ENCODE results near the gene GRM5. TPM values are rescaled to one million over a fixed set of nuclear protein-coding genes. Genes with fewer than 3 reads are reported as not detected.
A peak's percentile ranks its signal among the peaks of the same experiment; 100 is the strongest.

Gene GRM5
- total RNA-seq, 1 experiment from 2014 or later, result 0.04 TPM

- Histone ChIP-seq H3K27ac (no peak overlapping the region), H3K4me3 (no peak overlapping the region), H3K4me1 (no peaks in the 10 kb centered on the region), H3K36me3 (no peaks in the 10 kb centered on the region), H3K27me3 (no peaks in the 10 kb centered on the region), H3K9me3 (replicated peaks) (no peaks in the 10 kb centered on the region)
- no peak for DNase-seq
Measured at GRCh38 chr11:88522624-88523385, 543.0 kb downstream of the GRM5 start.

DNA sequence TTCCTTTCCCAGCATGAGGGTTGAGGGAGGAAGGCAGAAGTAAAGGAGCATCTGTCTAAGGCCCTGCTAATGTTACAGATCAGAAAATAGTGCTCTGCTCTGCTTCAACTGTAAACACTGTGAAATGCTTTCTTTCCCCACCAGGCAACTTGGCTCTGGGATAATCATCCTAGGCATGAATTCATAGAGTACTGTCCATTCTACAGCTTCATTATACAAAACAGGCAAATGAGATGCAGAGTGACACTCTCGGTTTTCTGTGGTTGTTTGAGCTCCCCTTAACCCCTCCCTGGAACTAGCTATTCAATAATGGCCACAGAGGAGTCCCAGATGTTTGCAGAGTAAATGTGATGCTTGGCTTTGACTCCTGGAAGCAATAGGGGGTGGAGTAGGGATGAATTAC is 544.0 kb downstream of the GRM5 start:
- Histone ChIP-seq H3K36me3 (no peaks in the 10 kb centered on the region), H3K4me3 (no peak overlapping the region), H3K27me3 (no peaks in the 10 kb centered on the region), H3K27ac (no peak overlapping the region), H3K4me1 (no peaks in the 10 kb centered on the region), H3K9me3 (replicated peaks) (no peaks in the 10 kb centered on the region)
- no peak for DNase-seq

GRCh38 chr11:88521399-88521798 is 544.4 kb downstream of the GRM5 start:
- H3K4me3 ChIP-seq, result no peak overlapping the region
- no peak overlapping the region for H3K27ac ChIP-seq
- no peaks in the 10 kb centered on the region for H3K36me3 ChIP-seq
- DNase-seq, result no peak
- H3K4me1 ChIP-seq, result no peaks in the 10 kb centered on the region
- no peaks in the 10 kb centered on the region for H3K9me3 ChIP-seq (replicated peaks)
- H3K27me3 ChIP-seq, result no peaks in the 10 kb centered on the region

GRCh38 chr11:88520391-88520790 is 545.4 kb downstream of the GRM5 start:
- H3K36me3 ChIP-seq, result no peaks in the 10 kb centered on the region
- H3K9me3 ChIP-seq (replicated peaks), result no peaks in the 10 kb centered on the region
- DNase-seq, result no peak
- no peak overlapping the region for H3K4me3 ChIP-seq
- no peak overlapping the region for H3K27ac ChIP-seq
- no peaks in the 10 kb centered on the region for H3K27me3 ChIP-seq
- H3K4me1 ChIP-seq, result no peaks in the 10 kb centered on the region

DNA sequence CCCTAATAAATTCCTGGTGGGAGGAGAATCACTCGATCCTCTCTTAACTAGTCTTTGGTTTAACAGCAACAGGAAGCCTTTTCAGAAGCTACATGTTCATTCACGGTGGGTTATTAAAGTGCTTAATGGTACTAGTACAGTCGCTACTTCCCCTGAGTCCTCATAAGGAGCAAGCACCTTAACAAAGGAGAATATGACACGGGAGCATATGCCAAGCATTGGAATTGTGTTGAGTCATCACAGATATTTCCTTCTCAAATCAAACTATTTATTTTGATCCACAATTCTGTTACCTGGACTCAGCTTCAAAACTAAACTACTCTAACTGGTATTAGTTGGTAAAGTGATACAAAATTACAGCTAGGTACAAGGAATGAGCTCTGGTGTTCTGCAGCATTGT is 550.8 kb downstream of the GRM5 start:
- DNase-seq, result peak in 1 of 2 experiments; percentile 1
- Histone ChIP-seq H3K4me1 (no peaks in the 10 kb centered on the region), H3K27ac (no peak overlapping the region), H3K36me3 (no peaks in the 10 kb centered on the region), H3K9me3 (replicated peaks) (no peaks in the 10 kb centered on the region), H3K27me3 (no peaks in the 10 kb centered on the region), H3K4me3 (no peak overlapping the region)

- DNase-seq, result no peak
- H3K9me3 ChIP-seq (replicated peaks), result no peaks in the 10 kb centered on the region
- H3K27me3 ChIP-seq, result no peaks in the 10 kb centered on the region
- H3K4me1 ChIP-seq, result no peaks in the 10 kb centered on the region
- no peaks in the 10 kb centered on the region for H3K36me3 ChIP-seq
- no peak overlapping the region for H3K4me3 ChIP-seq
- H3K27ac ChIP-seq, result no peak overlapping the region
Measured at GRCh38 chr11:88511006-88511405, 554.8 kb downstream of the GRM5 start.

GRCh38 chr11:88508759-88509581 is 556.8 kb downstream of the GRM5 start:
- DNase-seq, result no peak
- Histone ChIP-seq H3K4me3 (no peak overlapping the region), H3K27ac (no peak overlapping the region), H3K9me3 (replicated peaks) (no peaks in the 10 kb centered on the region), H3K27me3 (no peaks in the 10 kb centered on the region), H3K4me1 (no peaks in the 10 kb centered on the region), H3K36me3 (no peaks in the 10 kb centered on the region)

DNA sequence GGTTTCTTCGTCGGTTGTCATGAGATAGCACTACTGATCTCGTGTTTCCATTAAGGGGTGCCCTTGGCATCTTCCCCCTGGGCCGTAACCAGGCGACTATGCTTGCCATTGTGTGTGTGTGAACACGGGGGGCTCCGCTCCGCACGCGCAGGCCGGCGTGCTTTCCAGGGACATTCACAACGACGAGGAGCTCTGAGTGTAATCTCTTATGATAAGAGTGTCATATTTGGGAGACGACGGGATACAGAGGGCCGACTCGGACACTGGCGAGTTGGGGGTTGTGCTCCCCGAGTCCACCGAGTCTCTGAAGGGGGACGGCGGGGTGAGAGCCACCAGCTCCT is 557.4 kb downstream of the GRM5 start:
- no peaks in the 10 kb centered on the region for H3K9me3 ChIP-seq (replicated peaks)
- no peaks in the 10 kb centered on the region for H3K36me3 ChIP-seq
- no peaks in the 10 kb centered on the region for H3K4me1 ChIP-seq
- no peak overlapping the region for H3K4me3 ChIP-seq
- no peak for DNase-seq
- no peak overlapping the region for H3K27ac ChIP-seq
- H3K27me3 ChIP-seq, result no peaks in the 10 kb centered on the region

DNA sequence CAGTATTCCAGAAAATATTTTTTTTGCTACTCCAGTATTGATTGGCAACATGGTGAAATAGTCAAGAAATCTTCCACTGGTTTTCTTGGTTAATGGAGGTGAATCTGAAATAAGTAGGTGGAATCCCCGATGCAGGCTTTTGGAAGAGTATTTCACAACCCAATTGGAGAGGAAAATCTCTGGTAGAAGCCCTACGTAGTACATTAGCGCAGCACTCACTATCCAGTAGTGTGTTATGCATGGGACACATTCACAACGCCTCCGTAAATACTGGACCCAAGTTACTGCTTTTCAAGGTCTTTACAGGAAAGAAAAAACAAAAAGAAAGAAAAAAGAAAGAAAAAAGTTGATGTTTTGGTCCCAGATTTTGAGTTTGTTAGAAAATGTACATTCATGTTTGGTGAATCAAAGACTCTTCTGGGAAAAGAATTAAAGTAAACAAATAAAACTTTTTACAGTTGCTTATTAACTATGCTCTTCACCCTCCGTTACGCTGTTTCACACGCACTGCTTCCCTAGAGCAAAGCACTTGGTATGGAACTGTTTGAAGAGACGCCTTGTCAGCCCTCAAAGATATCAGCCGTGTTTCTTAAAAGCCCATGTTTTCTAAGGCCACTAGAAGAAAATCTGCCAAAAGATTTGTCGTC is 557.9 kb downstream of the GRM5 start:
- no peaks in the 10 kb centered on the region for H3K27me3 ChIP-seq
- H3K36me3 ChIP-seq, result no peaks in the 10 kb centered on the region
- H3K27ac ChIP-seq, result no peak overlapping the region
- H3K9me3 ChIP-seq (replicated peaks), result no peaks in the 10 kb centered on the region
- H3K4me1 ChIP-seq, result no peaks in the 10 kb centered on the region
- no peak for DNase-seq
- no peak overlapping the region for H3K4me3 ChIP-seq

- no peaks in the 10 kb centered on the region for H3K9me3 ChIP-seq (replicated peaks)
- no peaks in the 10 kb centered on the region for H3K4me1 ChIP-seq
- no peak for DNase-seq
- no peaks in the 10 kb centered on the region for H3K27me3 ChIP-seq
- H3K36me3 ChIP-seq, result no peaks in the 10 kb centered on the region
- no peak overlapping the region for H3K4me3 ChIP-seq
- no peak overlapping the region for H3K27ac ChIP-seq
Measured at GRCh38 chr11:88501541-88501940, 564.2 kb downstream of the GRM5 start.

DNA sequence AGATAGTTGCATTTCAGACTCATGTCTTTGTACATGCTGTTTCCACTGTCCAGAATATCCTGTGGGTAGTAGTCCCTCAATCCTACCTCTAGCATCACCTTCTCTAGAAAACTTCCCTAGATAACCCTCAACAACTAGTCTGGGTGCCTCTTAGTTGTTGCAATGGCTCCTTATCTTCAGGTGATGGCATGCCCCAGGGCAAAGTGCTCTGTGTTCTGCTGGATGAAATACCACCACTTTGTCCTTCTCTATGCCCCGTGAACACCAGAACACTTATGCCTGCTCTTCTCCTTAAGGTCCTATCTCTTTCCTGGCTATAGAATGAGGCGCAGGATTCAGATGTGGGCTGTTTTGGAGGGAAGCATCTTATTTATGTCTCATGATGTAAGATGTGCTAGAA is 569.9 kb downstream of the GRM5 start:
- H3K27me3 ChIP-seq, result no peaks in the 10 kb centered on the region
- no peak overlapping the region for H3K4me3 ChIP-seq
- H3K4me1 ChIP-seq, result no peaks in the 10 kb centered on the region
- no peak overlapping the region for H3K27ac ChIP-seq
- DNase-seq, result no peak
- H3K36me3 ChIP-seq, result no peaks in the 10 kb centered on the region
- no peaks in the 10 kb centered on the region for H3K9me3 ChIP-seq (replicated peaks)

DNA sequence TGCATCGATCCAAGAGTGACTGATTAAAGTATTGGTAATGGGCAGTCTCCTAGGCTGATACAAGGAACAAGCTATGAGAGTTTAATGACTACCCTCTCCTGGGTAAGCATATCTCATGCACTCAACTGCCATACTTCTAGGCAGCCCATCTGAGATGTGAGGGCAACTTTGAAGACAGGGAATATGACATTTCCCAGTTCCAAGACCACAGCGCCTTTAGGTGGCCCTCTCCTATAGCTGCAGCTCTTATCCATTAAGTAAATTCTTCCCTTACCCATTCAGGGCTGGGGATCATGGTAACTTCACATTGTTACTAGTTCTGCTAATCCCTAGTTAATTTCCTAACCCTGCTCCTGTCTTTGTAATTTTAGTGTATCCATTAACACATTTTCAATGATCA is 570.9 kb downstream of the GRM5 start:
- no peaks in the 10 kb centered on the region for H3K9me3 ChIP-seq (replicated peaks)
- no peaks in the 10 kb centered on the region for H3K4me1 ChIP-seq
- H3K27me3 ChIP-seq, result no peaks in the 10 kb centered on the region
- no peak overlapping the region for H3K4me3 ChIP-seq
- no peaks in the 10 kb centered on the region for H3K36me3 ChIP-seq
- H3K27ac ChIP-seq, result no peak overlapping the region
- DNase-seq, result no peak

GRCh38 chr11:88491674-88492073 is 574.1 kb downstream of the GRM5 start:
- Histone ChIP-seq H3K4me1 (no peaks in the 10 kb centered on the region), H3K9me3 (replicated peaks) (no peaks in the 10 kb centered on the region), H3K27me3 (no peaks in the 10 kb centered on the region), H3K4me3 (no peak overlapping the region), H3K27ac (no peak overlapping the region), H3K36me3 (no peaks in the 10 kb centered on the region)
- no peak for DNase-seq

- Histone ChIP-seq H3K4me1 (no peaks in the 10 kb centered on the region), H3K4me3 (no peak overlapping the region), H3K27me3 (no peaks in the 10 kb centered on the region), H3K27ac (no peak overlapping the region), H3K36me3 (no peaks in the 10 kb centered on the region), H3K9me3 (replicated peaks) (no peaks in the 10 kb centered on the region)
- DNase-seq, result no peak
Measured at GRCh38 chr11:88489030-88489429, 576.8 kb downstream of the GRM5 start.

- DNase-seq, result no peak
- Histone ChIP-seq H3K9me3 (replicated peaks) (no peaks in the 10 kb centered on the region), H3K27me3 (no peaks in the 10 kb centered on the region), H3K27ac (no peak overlapping the region), H3K36me3 (no peaks in the 10 kb centered on the region), H3K4me3 (no peak overlapping the region), H3K4me1 (no peaks in the 10 kb centered on the region)
Measured at GRCh38 chr11:88487646-88488045, 578.1 kb downstream of the GRM5 start.
